Neuronal stem cell (in vitro differentiated cells): ENCODE data around the gene NFYB.

Experiments used
- DNase-seq: peaks from one replicate; pipeline ENCODE4 v3.0.0-alpha.2; 2013; ENCODE audit warnings: low spot score
- H2AFZ ChIP-seq: one replicate; pipeline ENCODE4 v1.6.1; 2013; ENCODE audit warnings: mild to moderate bottlenecking, low read length, inconsistent platforms
- H2AK5ac ChIP-seq: 2 replicates; pipeline ENCODE4 v1.6.1; 2013; ENCODE audit warnings: low read depth, mild to moderate bottlenecking, inconsistent platforms, low read length, moderate library complexity, mixed read lengths
- H2BK120ac ChIP-seq: 2 replicates; pipeline ENCODE4 v1.6.1; 2013; ENCODE audit warnings: low read depth, mild to moderate bottlenecking, inconsistent platforms, low read length, moderate library complexity, mixed read lengths
- H2BK12ac ChIP-seq: one replicate; pipeline ENCODE4 v1.6.1; 2013; ENCODE audit warnings: low read length, inconsistent platforms
- H2BK15ac ChIP-seq: 2 replicates; pipeline ENCODE4 v1.6.1; 2013; ENCODE audit warnings: mild to moderate bottlenecking, low read length, inconsistent platforms, mixed read lengths
- H2BK5ac ChIP-seq: one replicate; pipeline ENCODE4 v1.6.1; 2013; ENCODE audit warnings: inconsistent platforms, mild to moderate bottlenecking, low read length, moderate library complexity
- H3K14ac ChIP-seq: one replicate; pipeline ENCODE4 v1.6.1; 2013; ENCODE audit warnings: low read length, inconsistent platforms
- H3K18ac ChIP-seq: 2 replicates; pipeline ENCODE4 v1.6.1; 2013; ENCODE audit warnings: low read length, inconsistent platforms
- H3K23ac ChIP-seq: 2 replicates; pipeline ENCODE4 v1.6.1; 2013; ENCODE audit warnings: low read depth, mild to moderate bottlenecking, mixed read lengths, low read length, inconsistent platforms; ENCODE audit not compliant: poor library complexity
- H3K27ac ChIP-seq: replicated peaks from 3 replicates; pipeline ENCODE4 v1.5.1; 2013; ENCODE audit warnings: low read length, inconsistent platforms
- H3K27me3 ChIP-seq, 3 experiments: 2 replicates each; pipeline ENCODE4 v1.6.1; 2013; ENCODE audit warnings: low read length in 3 of 3, mild to moderate bottlenecking in 2 of 3, inconsistent platforms in 1 of 3, low read depth in 1 of 3, mixed read lengths in 1 of 3, moderate library complexity in 1 of 3; ENCODE audit not compliant: control insufficient read depth in 3 of 3, insufficient read depth in 3 of 3
- H3K36me3 ChIP-seq, 2 donors: replicated peaks in 1 of 2; 2 replicates each; pipeline ENCODE4 v1.6.1; 2013; ENCODE audit warnings: low read length in 2 of 2; ENCODE audit not compliant: control insufficient read depth in 2 of 2, insufficient read depth in 2 of 2
- H3K4ac ChIP-seq: 2 replicates; pipeline ENCODE4 v1.6.1; 2013; ENCODE audit warnings: inconsistent platforms, mild to moderate bottlenecking, low read length, moderate library complexity
- H3K4me1 ChIP-seq, 2 donors: 1 replicate in 1 of 2; 2 replicates in 1 of 2; pipeline ENCODE4 v1.6.1; 2013; ENCODE audit warnings: low read length in 2 of 2, low read depth in 1 of 2; ENCODE audit not compliant: control insufficient read depth in 2 of 2, insufficient read depth in 1 of 2
- H3K4me2 ChIP-seq: one replicate; pipeline ENCODE4 v1.6.1; 2013; ENCODE audit warnings: mild to moderate bottlenecking, low read length, inconsistent platforms; ENCODE audit not compliant: insufficient read depth, poor library complexity, severe bottlenecking
- H3K4me3 ChIP-seq, 2 donors: 2 replicates each; pipeline ENCODE4 v1.5.1; 2013; ENCODE audit warnings: low read length in 2 of 2, mild to moderate bottlenecking in 2 of 2, inconsistent platforms in 1 of 2, moderate library complexity in 1 of 2
- H3K79me1 ChIP-seq: one replicate; pipeline ENCODE4 v1.6.1; 2013; ENCODE audit warnings: low read depth, mild to moderate bottlenecking, inconsistent platforms, low read length, moderate library complexity
- H3K9ac ChIP-seq: one replicate; pipeline ENCODE4 v1.6.1; 2013; ENCODE audit warnings: mild to moderate bottlenecking, low read depth, low read length, inconsistent platforms; ENCODE audit not compliant: poor library complexity
- H3K9me3 ChIP-seq, 2 donors: replicated peaks in 1 of 2; 2 replicates each; pipeline versions ENCODE3 to v1.6.1; 2013; ENCODE audit warnings: low read length in 2 of 2, mild to moderate bottlenecking in 2 of 2, inconsistent platforms in 1 of 2, low read depth in 1 of 2, mixed read lengths in 1 of 2, moderate library complexity in 1 of 2; ENCODE audit not compliant: control insufficient read depth in 2 of 2, insufficient read depth in 1 of 2
- H4K8ac ChIP-seq: one replicate; pipeline ENCODE4 v1.6.1; 2013; ENCODE audit warnings: low read depth, mild to moderate bottlenecking, inconsistent platforms, low read length, moderate library complexity
- H4K91ac ChIP-seq: one replicate; pipeline ENCODE4 v1.6.1; 2013; ENCODE audit warnings: low read length, low read depth, mild to moderate bottlenecking, inconsistent platforms; ENCODE audit not compliant: poor library complexity
- WGBS, 2 donors: extraction: QIAGEN DNeasy Blood & Tissue Kit; methylation state at CpG; one replicate each; pipeline ENCODE4 v1.1.7; 2013; ENCODE audit warnings: missing lambda C conversion rate in 2 of 2, mixed read lengths in 1 of 2; ENCODE audit not compliant: insufficient read length in 2 of 2, insufficient replicate concordance in 1 of 2; ENCODE audit errors: extremely low coverage in 2 of 2; 5-methylcytosine and 5-hydroxymethylcytosine counted together

NFYB gene

DNA sequence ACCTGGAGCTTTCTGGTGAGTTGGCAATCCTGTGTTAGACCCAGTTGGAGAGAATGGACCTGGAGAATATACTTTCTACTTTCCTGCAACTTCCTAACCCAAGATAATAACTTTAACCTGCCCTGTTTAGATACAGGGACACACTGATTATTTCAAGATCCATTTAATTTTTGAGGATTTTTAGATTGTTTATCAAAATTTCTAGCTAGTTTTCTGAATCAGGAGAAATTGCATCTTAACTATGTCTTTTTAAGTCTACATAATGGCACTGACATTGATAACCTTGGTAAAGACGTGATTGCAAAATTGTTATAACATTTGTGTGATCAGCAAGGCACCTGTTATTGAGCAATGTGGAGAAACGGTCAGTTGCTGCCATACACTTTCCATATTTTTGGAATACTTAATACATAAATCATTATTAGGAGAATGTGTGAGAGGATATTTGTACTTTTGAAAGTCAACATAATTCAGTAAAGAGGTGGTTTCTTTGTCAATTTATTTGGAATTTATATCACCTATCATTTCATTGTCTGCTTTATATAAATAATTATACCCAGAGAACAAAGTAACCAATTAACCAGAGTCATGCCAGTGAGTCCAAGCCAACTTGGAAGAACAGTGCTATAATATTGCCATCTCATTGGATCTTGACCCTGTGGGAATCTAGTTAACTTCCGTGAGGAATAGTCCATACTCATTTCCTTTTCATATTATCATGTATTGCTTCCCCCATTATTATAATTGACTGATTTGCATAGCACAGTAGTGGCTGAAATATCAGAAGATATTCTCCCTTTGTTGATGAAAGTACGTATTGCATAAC, 28.4 kb downstream of the NFYB start:
- H3K4me1 ChIP-seq = no peaks in the 10 kb centered on the region
- DNase-seq = no peak

GRCh38 chr12:104108755-104109445, 29.1 kb downstream of the NFYB start:
- no CpG with 5 or more reads among the region's 6 CpGs for WGBS, 2 donors
- no peak overlapping the region for H3K18ac ChIP-seq
- no peak overlapping the region for H3K9ac ChIP-seq
- no peaks in the 10 kb centered on the region for H3K36me3 ChIP-seq
- H3K23ac ChIP-seq = no peak overlapping the region
- no peak overlapping the region for H4K91ac ChIP-seq
- no peaks in the 10 kb centered on the region for H3K79me1 ChIP-seq
- H3K4me3 ChIP-seq = no peak overlapping the region
- no peak overlapping the region for H2BK15ac ChIP-seq
- H4K8ac ChIP-seq = no peak overlapping the region
- no peaks in the 10 kb centered on the region for H3K27me3 ChIP-seq
- no peak overlapping the region for H2AK5ac ChIP-seq
- H3K4me2 ChIP-seq = no peak overlapping the region
- no peak overlapping the region for H2BK120ac ChIP-seq
- H2BK12ac ChIP-seq = no peak overlapping the region
- no peak overlapping the region for H3K27ac ChIP-seq
- no peaks in the 10 kb centered on the region for H3K9me3 ChIP-seq
- H2AFZ ChIP-seq = peak overlapping the region; percentile 72
- H2BK5ac ChIP-seq = no peak overlapping the region
- H3K4ac ChIP-seq = no peak overlapping the region
- DNase-seq = peak; percentile 71
- no peak overlapping the region for H3K14ac ChIP-seq
- no peaks in the 10 kb centered on the region for H3K4me1 ChIP-seq

More for the DNA sequence above, 28.4 kb downstream of the NFYB start:
- H2BK5ac ChIP-seq = no peak overlapping the region
- no peaks in the 10 kb centered on the region for H3K79me1 ChIP-seq
- H4K91ac ChIP-seq = no peak overlapping the region
- no peak overlapping the region for H2BK15ac ChIP-seq
- H2BK120ac ChIP-seq = no peak overlapping the region
- H2BK12ac ChIP-seq = no peak overlapping the region
- no peak overlapping the region for H3K4ac ChIP-seq
- no peak overlapping the region for H3K14ac ChIP-seq
- no peak overlapping the region for H4K8ac ChIP-seq
- H3K23ac ChIP-seq = no peak overlapping the region
- H3K4me2 ChIP-seq = no peak overlapping the region
- H2AFZ ChIP-seq = no peak overlapping the region
- H3K27ac ChIP-seq = no peak overlapping the region
- H3K27me3 ChIP-seq = no peaks in the 10 kb centered on the region
- no CpG with 5 or more reads among the region's 4 CpGs for WGBS, 2 donors
- no peaks in the 10 kb centered on the region for H3K9me3 ChIP-seq
- no peak overlapping the region for H3K4me3 ChIP-seq
- H3K9ac ChIP-seq = no peak overlapping the region
- no peak overlapping the region for H2AK5ac ChIP-seq
- peaks cover 0 to 3% of the 10 kb centered on the region in 2 donors for H3K36me3 ChIP-seq
- no peak overlapping the region for H3K18ac ChIP-seq

GRCh38 chr12:104106965-104107364, 31.0 kb downstream of the NFYB start:
- no peaks in the 10 kb centered on the region for H3K27me3 ChIP-seq

GRCh38 chr12:104105461-104105860, 32.5 kb downstream of the NFYB start:
- Histone ChIP-seq H2BK5ac (no peak overlapping the region), H4K91ac (no peak overlapping the region), H2BK15ac (no peak overlapping the region), H3K4ac (no peak overlapping the region), H3K79me1 (no peaks in the 10 kb centered on the region), H3K4me2 (no peak overlapping the region), H2BK120ac (no peak overlapping the region), H3K4me1 (no peaks in the 10 kb centered on the region), H3K27ac (no peak overlapping the region), H3K27me3 (no peaks in the 10 kb centered on the region), H3K18ac (no peak overlapping the region), H3K14ac (no peak overlapping the region), H3K9ac (no peak overlapping the region), H4K8ac (no peak overlapping the region), H2AFZ (no peak overlapping the region), H3K4me3 (no peak overlapping the region), H2AK5ac (no peak overlapping the region), H2BK12ac (no peak overlapping the region), H3K9me3 (no peaks in the 10 kb centered on the region), H3K23ac (no peak overlapping the region), H3K36me3 (no peaks in the 10 kb centered on the region)
- DNase-seq = no peak

More at GRCh38 chr12:104106965-104107364, 31.0 kb downstream of the NFYB start:
- DNase-seq = no peak
- no peak overlapping the region for H2AK5ac ChIP-seq
- H3K4ac ChIP-seq = no peak overlapping the region
- no CpG with 5 or more reads among the region's 2 CpGs for WGBS, 2 donors
- H3K9ac ChIP-seq = no peak overlapping the region
- no peak overlapping the region for H2BK15ac ChIP-seq
- no peak overlapping the region for H2BK120ac ChIP-seq
- H2BK5ac ChIP-seq = no peak overlapping the region
- H3K79me1 ChIP-seq = no peaks in the 10 kb centered on the region
- no peak overlapping the region for H3K18ac ChIP-seq
- no peak overlapping the region for H3K4me3 ChIP-seq
- no peak overlapping the region for H3K14ac ChIP-seq
- H4K8ac ChIP-seq = no peak overlapping the region
- no peak overlapping the region for H3K4me2 ChIP-seq
- H4K91ac ChIP-seq = no peak overlapping the region
- H3K4me1 ChIP-seq = no peaks in the 10 kb centered on the region
- no peaks in the 10 kb centered on the region for H3K36me3 ChIP-seq
- H2AFZ ChIP-seq = no peak overlapping the region
- no peak overlapping the region for H2BK12ac ChIP-seq
- no peaks in the 10 kb centered on the region for H3K9me3 ChIP-seq
- no peak overlapping the region for H3K23ac ChIP-seq
- H3K27ac ChIP-seq = no peak overlapping the region
